Effector memory CD8-positive, alpha-beta T cell (primary cell): Measurements from ENCODE around the gene BHLHA15.
"Not testable (repeated sequence)": the region's sequence is repeated elsewhere in the genome, so short reads cannot be mapped to it uniquely, and the experiment has no call there.

ENCODE experiments used
- ATAC-seq: fragments of 150-1000 bp; cut with Tn5 transposase; replicated peaks from 2 replicates; pipeline ENCODE4 v1.10.0; 2021; ENCODE audit warnings: mild to moderate bottlenecking, moderate library complexity
- DNase-seq, 3 experiments: peaks; one replicate each; pipeline ENCODE4 v3.0.0; 2021
- H3K27ac Mint-ChIP-seq, 2 donors: one replicate each; pipeline ENCODE4 v1.8.0; 2022; ENCODE audit warnings: mild to moderate bottlenecking in 2 of 2, mixed read lengths in 2 of 2, moderate library complexity in 2 of 2
- H3K27me3 Mint-ChIP-seq, 2 donors: one replicate each; pipeline ENCODE4 v1.8.0; 2022; ENCODE audit warnings: mixed read lengths in 2 of 2
- H3K36me3 Mint-ChIP-seq: one replicate; pipeline ENCODE4 v1.8.0; 2022; ENCODE audit warnings: mild to moderate bottlenecking, moderate library complexity, mixed read lengths; ENCODE audit not compliant: insufficient read depth
- H3K4me1 Mint-ChIP-seq, 2 donors: one replicate each; pipeline ENCODE4 v1.8.0; 2022; ENCODE audit warnings: low read depth in 2 of 2, mixed read lengths in 2 of 2
- H3K4me3 Mint-ChIP-seq, 2 donors: one replicate each; pipeline ENCODE4 v1.8.0; 2022; ENCODE audit warnings: mild to moderate bottlenecking in 2 of 2, mixed read lengths in 2 of 2, moderate library complexity in 2 of 2
- H3K9me3 Mint-ChIP-seq, 2 donors: one replicate each; pipeline ENCODE4 v1.8.0; 2022; ENCODE audit warnings: mixed read lengths in 2 of 2

BHLHA15 gene

DNA sequence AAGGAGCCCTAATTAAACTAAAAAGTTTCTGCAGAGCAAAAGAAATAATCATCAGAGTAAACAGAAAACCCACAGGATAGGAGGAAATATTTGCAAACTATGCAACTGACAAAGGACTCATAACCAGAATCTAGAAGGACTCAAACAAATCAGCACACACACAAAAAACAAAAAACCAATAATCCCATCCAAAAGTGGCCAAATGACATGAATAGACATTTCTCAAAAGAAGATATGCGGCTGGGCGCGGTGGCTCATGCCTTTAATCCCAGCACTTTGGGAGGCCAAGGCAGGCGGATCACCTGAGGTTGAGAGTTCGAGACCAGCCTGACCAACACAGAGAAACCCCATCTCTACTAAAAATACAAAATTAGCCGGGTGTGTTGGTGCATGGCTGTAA is 8.1 kb downstream of the BHLHA15 start:
- not testable (repeated sequence) for H3K4me1 Mint-ChIP-seq, H3K4me3 Mint-ChIP-seq, DNase-seq, ATAC-seq, H3K27me3 Mint-ChIP-seq, H3K9me3 Mint-ChIP-seq
- peak overlapping the region in 1 of 2 donors; percentile 17 for H3K27ac Mint-ChIP-seq
- H3K36me3 Mint-ChIP-seq = peaks cover 32% of the 10 kb centered on the region

DNA sequence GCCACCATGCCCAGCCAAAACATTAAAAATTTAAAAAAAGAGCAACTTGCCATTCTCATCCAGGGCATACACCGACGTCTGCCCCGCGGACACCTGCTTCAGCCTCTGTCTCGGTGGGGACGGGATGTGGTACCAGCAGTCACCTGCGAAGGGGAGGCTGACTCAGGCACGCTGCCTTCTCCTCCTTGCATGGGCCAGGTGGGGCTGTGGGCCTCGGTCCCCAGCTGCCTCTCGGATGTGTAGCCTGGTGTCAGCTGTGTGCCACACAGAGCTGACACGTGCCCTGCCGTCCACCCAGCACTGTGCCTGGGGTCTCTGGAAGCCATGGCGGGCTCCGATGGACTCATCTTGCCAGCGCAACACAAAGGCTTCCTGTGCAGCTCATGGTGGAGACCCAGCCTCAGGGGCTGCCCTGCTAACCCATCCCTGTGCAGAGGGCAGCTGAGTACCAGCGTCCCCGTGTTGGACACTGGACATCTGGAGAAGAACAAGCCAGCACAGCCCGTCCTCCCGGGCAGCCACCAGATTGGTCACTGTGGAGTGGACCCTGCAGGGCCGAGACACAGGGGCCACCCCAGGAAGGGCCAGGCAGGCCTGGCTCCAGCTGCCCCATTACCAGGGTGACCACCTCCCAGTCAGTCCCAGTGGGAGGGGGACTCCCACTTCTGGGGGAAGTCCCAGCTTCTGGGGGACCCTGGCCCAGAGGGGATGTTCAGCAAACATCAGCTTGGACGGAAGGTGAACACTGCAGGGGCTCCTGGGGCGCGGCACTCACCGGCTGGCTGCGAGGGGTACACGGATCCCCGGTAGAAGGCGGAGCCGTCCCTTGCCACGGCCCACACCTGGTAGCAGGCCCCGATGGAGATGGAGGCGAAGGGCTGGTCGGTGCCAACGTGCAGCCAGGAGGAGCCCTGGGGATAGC is 10.6 kb downstream of the BHLHA15 start:
- H3K4me1 Mint-ChIP-seq = peaks cover 8 to 9% of the 10 kb centered on the region in 2 donors
- H3K4me3 Mint-ChIP-seq = no peak overlapping the region
- H3K36me3 Mint-ChIP-seq = peaks cover 27% of the 10 kb centered on the region
- ATAC-seq = no peak
- no peaks in the 10 kb centered on the region for H3K27me3 Mint-ChIP-seq
- no peaks in the 10 kb centered on the region for H3K9me3 Mint-ChIP-seq
- no peak for DNase-seq
- H3K27ac Mint-ChIP-seq = no peak overlapping the region

DNA sequence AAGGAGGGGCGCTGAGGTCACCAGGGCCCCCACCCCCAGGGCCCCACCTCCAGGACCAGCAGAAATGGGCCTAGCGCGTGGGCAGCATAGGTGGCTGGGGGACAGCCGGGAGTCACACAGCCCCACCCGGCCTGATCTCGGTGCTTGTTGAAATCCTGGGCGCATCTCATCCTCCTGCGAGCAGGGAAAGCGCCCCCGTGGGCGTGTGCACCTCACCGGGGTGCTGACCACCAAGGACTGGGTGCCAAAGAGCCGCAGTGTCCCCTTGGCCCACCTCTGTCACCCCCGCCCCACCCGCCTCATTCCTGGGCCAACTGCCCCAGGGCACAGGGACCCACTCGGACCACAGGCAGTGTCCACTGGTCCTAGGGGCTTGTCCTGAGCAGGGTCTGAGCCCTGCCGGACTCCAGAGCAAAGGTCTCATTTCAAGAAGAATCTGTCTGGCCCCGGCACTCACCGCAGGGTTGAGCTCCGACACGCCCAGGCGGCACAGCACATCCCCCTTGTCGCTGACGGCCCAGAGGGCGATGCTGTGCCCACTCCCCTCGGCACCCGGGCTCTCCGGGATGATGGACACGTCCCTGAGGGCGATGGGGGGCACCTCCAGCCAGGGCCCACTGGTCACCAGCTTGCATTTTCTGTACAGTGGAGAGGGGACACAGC is 11.4 kb downstream of the BHLHA15 start:
- Mint-ChIP-seq H3K4me3 (no peak overlapping the region), H3K36me3 (peaks cover 31% of the 10 kb centered on the region)
- no peak for ATAC-seq

DNA sequence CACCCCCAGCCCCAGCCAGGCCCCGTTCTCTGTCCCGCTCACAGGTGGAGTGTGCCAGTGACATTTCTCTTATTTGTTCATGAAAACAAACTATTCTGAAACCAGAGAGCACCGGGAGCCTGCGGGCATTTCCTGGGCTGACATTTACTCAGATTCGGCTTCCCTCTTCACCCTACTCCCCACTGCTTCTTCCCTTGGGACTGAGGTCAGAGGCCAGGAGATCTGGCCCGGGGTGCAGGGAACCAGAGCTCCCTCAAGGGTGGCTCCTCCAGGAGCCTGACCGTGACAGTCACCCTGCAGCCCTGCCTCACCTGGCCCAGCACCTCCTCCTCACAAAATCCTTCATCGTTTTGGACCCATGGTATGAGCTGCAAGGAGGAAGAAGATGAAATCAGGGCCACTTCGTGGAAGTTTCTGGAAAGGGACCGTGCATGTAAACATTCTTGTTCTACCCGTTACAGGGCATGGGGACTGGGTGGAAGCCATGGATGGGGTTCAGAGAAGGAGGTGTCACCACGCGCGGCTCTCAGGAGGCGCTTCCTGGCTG is 12.2 kb downstream of the BHLHA15 start:
- Mint-ChIP-seq H3K27me3 (no peaks in the 10 kb centered on the region), H3K4me1 (peaks cover 7 to 9% of the 10 kb centered on the region in 2 donors), H3K27ac (peak overlapping the region in 1 of 2 donors; percentile 49), H3K4me3 (no peak overlapping the region), H3K36me3 (peaks cover 28% of the 10 kb centered on the region), H3K9me3 (no peaks in the 10 kb centered on the region)
- no peak for DNase-seq
- no peak for ATAC-seq

More for the DNA sequence above, 11.4 kb downstream of the BHLHA15 start:
- Mint-ChIP-seq H3K9me3 (no peaks in the 10 kb centered on the region), H3K27me3 (no peaks in the 10 kb centered on the region), H3K27ac (no peak overlapping the region), H3K4me1 (peaks cover 8 to 9% of the 10 kb centered on the region in 2 donors)
- no peak for DNase-seq

DNA sequence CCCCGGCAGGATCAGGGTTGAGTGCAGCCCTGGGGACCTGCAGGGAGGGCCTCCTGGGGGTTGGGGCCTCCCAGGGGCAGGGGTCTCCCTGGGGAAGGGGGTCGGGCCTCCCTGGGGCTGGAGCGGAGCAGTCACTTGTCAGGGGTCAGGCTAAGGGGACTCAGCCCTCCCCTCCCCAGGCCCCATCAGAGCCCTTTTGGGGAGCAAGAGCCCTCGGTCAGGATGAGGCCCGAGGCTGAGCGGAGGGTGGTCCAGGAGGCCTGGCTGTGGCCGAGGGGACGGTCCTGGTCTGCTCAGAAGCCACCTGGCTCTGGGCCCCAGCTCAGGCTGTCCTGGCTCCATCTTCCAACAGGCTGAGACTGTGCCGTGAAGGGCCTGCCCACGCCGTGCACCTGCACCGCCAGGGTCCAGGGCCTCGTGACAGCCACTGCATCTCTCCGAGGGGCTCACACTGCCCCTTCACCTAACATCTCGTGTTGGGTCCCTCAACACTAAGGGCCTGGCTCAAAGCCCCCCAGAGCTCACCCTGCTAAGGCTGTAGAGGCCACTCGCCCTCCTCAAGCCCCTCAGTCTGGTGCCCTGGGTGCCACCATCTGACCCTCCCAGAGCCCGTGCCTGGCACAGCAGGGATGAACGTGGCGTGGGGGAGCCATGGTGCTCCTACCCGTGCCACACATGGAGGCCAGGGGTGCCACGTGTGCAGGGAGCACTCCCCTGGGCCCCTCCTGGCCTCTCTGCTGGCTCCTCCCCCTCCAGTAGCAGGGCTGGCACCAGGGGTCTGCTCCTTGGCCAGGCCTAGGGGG is 12.9 kb downstream of the BHLHA15 start:
- no peak for DNase-seq

DNA sequence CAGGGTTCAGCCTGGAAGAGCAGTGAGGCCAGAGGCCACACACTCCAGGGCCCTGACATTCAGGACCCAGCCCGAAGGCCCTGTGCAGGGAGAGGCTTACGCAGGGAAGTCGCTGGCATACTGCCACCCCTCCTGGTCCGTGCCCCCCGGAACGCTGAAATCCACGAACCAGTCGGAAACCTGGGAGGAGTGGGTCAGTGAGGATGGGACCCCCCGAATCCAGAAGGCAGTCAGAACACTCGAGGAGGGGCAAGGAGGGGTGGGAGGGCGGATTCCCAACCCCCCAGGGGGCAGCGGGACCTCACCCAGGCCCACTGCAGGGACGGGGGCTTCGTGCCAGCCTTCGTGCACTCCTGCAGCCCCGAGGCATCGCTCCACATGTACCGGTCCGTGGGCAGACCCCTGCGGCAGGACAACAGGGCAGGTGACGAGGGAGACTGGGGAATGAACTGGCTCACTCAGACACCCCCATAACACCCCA is 13.5 kb downstream of the BHLHA15 start:
- no peak for ATAC-seq
- peaks cover 20% of the 10 kb centered on the region for H3K36me3 Mint-ChIP-seq
- H3K4me1 Mint-ChIP-seq = no peaks in the 10 kb centered on the region
- no peak overlapping the region for H3K4me3 Mint-ChIP-seq
- DNase-seq = no peak
- H3K27me3 Mint-ChIP-seq = no peaks in the 10 kb centered on the region
- no peaks in the 10 kb centered on the region for H3K9me3 Mint-ChIP-seq
- no peak overlapping the region for H3K27ac Mint-ChIP-seq

More for the DNA sequence above, 12.9 kb downstream of the BHLHA15 start:
- H3K4me1 Mint-ChIP-seq = peaks cover 3 to 4% of the 10 kb centered on the region in 2 donors
- H3K27ac Mint-ChIP-seq = peak overlapping the region in 1 of 2 donors; percentile 49
- ATAC-seq = no peak
- no peak overlapping the region for H3K4me3 Mint-ChIP-seq
- H3K36me3 Mint-ChIP-seq = peaks cover 24% of the 10 kb centered on the region
- H3K9me3 Mint-ChIP-seq = no peaks in the 10 kb centered on the region
- H3K27me3 Mint-ChIP-seq = no peaks in the 10 kb centered on the region

DNA sequence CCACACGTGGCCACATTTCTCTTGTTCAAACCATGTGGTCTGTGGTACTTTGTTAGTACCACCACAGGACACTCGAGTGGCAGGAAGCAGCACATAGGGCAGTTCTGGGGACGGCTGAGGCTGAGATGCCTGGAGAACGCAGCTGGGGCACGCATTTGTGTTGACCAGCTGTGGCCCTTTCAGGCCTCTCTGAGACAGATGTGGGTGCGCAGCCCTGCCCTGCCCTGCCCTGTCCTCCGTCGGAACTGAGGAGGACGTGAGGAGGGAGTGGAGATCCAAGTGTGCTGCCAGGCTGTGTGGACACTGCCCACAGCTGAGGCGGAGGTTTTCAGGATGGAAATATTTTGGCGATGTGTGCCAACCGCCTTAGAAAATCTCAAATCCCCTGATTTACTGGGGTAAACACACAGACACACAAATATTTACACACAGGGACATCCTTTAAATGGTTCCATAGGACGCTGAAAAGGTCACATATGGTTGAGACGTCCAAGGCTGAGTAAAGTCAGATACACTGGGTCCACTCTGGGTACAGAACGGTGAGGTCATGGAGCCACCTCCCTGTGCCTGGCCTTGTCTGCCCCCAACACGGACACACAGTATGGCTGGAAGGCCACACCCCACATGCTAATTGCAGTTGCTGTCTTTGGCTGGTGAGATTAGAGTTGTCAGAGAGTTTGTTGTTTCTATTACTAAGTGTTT is 14.8 kb downstream of the BHLHA15 start:
- H3K27ac Mint-ChIP-seq = peak overlapping the region in 1 of 2 donors; percentile 56
- H3K9me3 Mint-ChIP-seq = no peaks in the 10 kb centered on the region

DNA sequence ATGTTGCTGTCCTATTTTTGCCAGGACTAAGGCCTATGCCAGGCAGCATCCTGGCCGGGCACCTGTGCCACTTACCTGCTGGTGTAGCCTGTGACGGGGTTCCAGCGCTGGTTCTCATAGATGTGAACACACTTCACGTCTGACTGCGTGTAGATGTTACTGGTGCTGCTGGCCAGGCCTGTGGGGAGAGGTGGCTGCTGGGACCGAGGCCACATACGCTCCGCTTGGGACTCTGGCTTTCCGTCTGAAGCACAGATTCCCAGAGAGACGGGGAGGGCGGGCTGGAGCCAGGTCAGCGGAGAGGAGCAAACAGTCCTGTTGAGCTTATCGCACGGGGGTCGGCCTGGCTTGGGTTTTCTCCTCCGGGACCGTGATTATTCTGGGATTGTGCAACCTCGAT is 16.7 kb downstream of the BHLHA15 start:
- Mint-ChIP-seq H3K27me3 (no peaks in the 10 kb centered on the region), H3K9me3 (no peaks in the 10 kb centered on the region), H3K4me3 (no peak overlapping the region), H3K4me1 (no peaks in the 10 kb centered on the region), H3K27ac (no peak overlapping the region), H3K36me3 (peaks cover 23% of the 10 kb centered on the region)
- no peak for ATAC-seq
- no peak for DNase-seq

More for the DNA sequence above, 14.8 kb downstream of the BHLHA15 start:
- Mint-ChIP-seq H3K4me3 (no peak overlapping the region), H3K27me3 (no peaks in the 10 kb centered on the region), H3K4me1 (no peaks in the 10 kb centered on the region), H3K36me3 (peaks cover 20% of the 10 kb centered on the region)
- ATAC-seq (no peak), DNase-seq (no peak)

DNA sequence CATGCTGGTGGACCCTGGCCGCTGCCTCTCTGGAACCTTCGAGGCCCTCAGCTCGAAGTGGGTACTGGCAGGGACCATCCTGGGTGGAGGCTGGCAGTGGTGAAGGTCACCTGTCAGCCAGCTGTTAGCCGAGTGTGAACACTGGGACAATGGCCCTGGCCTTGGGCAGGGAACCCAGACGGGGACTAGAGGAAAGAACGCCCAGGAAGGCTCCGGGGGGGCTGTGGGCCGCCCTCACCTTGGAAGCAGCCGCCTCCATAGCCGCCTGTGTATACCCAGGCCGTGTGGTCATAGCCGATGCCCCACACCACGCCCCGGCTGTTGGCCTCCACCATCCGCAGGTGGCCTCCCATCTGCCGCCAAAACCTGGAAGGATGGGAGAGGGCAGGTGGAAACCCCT is 17.6 kb downstream of the BHLHA15 start:
- no peak for DNase-seq
- Mint-ChIP-seq H3K9me3 (no peaks in the 10 kb centered on the region), H3K27me3 (no peaks in the 10 kb centered on the region), H3K27ac (no peak overlapping the region), H3K4me3 (no peak overlapping the region), H3K4me1 (no peaks in the 10 kb centered on the region), H3K36me3 (peaks cover 21% of the 10 kb centered on the region)
- no peak for ATAC-seq

DNA sequence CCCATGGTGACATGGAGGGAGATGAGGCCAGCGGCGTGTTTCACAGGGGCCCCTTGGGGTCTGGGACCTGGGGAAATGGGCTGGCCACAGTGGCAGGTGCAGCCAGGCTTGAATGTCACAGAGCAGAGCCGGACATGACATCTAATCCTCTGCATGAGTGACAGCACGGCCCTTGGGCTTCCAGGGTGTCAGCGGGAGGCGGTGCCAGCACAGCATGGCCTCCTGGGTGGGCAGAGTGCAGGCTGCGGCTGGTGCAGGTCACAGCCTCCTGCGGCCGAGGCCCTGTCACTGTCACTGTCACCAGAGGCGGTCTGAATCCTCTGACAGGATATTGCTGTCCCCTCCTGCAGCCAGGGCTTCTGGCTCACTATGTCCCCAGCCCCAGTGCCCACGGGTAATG is 18.2 kb downstream of the BHLHA15 start:
- Mint-ChIP-seq H3K27ac (no peak overlapping the region), H3K9me3 (no peaks in the 10 kb centered on the region), H3K4me3 (no peak overlapping the region), H3K27me3 (no peaks in the 10 kb centered on the region), H3K36me3 (peaks cover 21% of the 10 kb centered on the region), H3K4me1 (no peaks in the 10 kb centered on the region)
- no peak for ATAC-seq
- no peak for DNase-seq

DNA sequence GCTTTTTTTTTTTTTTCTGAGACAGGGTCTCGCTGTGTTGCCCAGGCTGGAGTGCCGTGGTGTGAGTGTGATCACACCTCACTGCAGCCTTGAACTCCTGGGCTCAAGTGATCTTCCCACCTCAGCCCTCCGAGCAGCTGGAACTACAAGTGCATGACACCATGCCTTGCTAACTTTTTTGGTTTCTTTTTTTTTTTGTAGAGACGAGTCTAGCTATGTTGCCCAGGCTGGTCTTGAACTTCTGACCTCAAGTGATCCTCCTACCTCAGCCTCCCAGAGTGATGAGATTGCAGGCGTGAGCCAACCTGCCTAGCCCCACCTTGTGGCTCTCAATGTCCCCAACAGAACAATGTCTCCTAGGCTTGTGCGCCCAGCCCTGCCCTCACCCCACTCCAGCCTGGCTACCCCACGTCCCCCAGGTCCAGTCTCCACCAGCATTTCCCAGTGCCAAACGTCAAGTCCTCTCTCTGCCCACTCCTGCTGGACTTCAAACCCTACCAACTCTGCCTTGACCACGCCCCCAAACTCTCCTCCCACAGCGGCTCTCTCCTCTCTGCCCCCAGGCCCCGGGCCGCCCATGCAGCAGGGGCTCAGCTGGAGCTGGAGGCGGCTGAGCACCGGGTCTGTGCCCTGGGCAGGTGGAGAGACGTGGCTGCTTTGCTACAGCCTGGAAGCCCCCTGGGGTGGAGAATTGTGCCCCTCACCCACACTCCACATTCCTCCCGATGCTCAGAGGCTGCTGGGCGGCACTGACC is 18.9 kb downstream of the BHLHA15 start:
- no peak overlapping the region for H3K4me3 Mint-ChIP-seq
- no peak for ATAC-seq
- peak overlapping the region; percentile 46 to 58 for H3K27ac Mint-ChIP-seq

More for the DNA sequence above, 18.9 kb downstream of the BHLHA15 start:
- no peaks in the 10 kb centered on the region for H3K9me3 Mint-ChIP-seq
- no peak for DNase-seq
- H3K36me3 Mint-ChIP-seq = peaks cover 21% of the 10 kb centered on the region
- no peaks in the 10 kb centered on the region for H3K27me3 Mint-ChIP-seq
- H3K4me1 Mint-ChIP-seq = no peaks in the 10 kb centered on the region
